HEK293 (cell line): Measurements from ENCODE around the gene CHSY1.

Experiments
- CTCF ChIP-seq: fragments of 450-650 bp; formaldehyde crosslinking; IDR thresholded peaks from 2 replicates; pipeline ENCODE4 v1.5.1; 2016; ENCODE audit warnings: missing biosample characterization, missing genetic modification characterization
- HOXA7 ChIP-seq: sonication (generic); formaldehyde crosslinking; IDR thresholded peaks from 2 replicates; pipeline ENCODE4 v1.8.1; 2022; ENCODE audit warnings: missing genetic modification reagents, borderline replicate concordance
- PRDM10 ChIP-seq: fragments of 450-650 bp; formaldehyde crosslinking; IDR thresholded peaks from 2 replicates; pipeline ENCODE4 v1.5.1; 2016; ENCODE audit warnings: missing biosample characterization, missing genetic modification characterization
- SCRT1 ChIP-seq: fragments of 450-650 bp; formaldehyde crosslinking; IDR thresholded peaks from 2 replicates; pipeline ENCODE4 v1.5.1; 2016; ENCODE audit warnings: missing biosample characterization, missing genetic modification characterization, borderline replicate concordance
- SP7 ChIP-seq: fragments of 450-650 bp; formaldehyde crosslinking; IDR thresholded peaks from 2 replicates; pipeline ENCODE4 v1.5.1; 2016; ENCODE audit warnings: missing biosample characterization, missing genetic modification characterization
- TCF7L2 ChIP-seq: IDR thresholded peaks from 2 replicates; pipeline ENCODE4 v1.6.1; 2011; ENCODE audit warnings: low read depth, mild to moderate bottlenecking, inconsistent platforms, low read length, moderate library complexity, borderline replicate concordance
- ZFP3 ChIP-seq: fragments of 450-650 bp; formaldehyde crosslinking; IDR thresholded peaks from 2 replicates; pipeline ENCODE4 v1.5.1; 2016; ENCODE audit warnings: low read depth, missing biosample characterization, missing genetic modification characterization
- ZNF398 ChIP-seq: fragments of 450-650 bp; formaldehyde crosslinking; IDR thresholded peaks from 2 replicates; pipeline ENCODE4 v1.5.1; 2017; ENCODE audit warnings: missing biosample characterization, missing genetic modification characterization
- ZNF664 ChIP-seq: fragments of 450-650 bp; formaldehyde crosslinking; IDR thresholded peaks from 2 replicates; pipeline ENCODE4 v1.5.1; 2016; ENCODE audit warnings: missing biosample characterization, missing genetic modification characterization
- ZNF701 ChIP-seq: fragments of 450-650 bp; formaldehyde crosslinking; IDR thresholded peaks from 2 replicates; pipeline ENCODE4 v1.5.1; 2016; ENCODE audit warnings: missing biosample characterization, missing genetic modification characterization

- TF ChIP-seq ZNF398 (tag by site-specific recombination) (no peak), CTCF (tag by site-specific recombination) (no peak), ZNF664 (tag by site-specific recombination) (no peak), ZFP3 (tag by site-specific recombination) (no peak), SP7 (tag by site-specific recombination) (no peak), TCF7L2 (no peak), ZNF701 (tag by site-specific recombination) (no peak), HOXA7 (CRISPR knock-in tag) (no peak), PRDM10 (tag by site-specific recombination) (no peak), SCRT1 (tag by site-specific recombination) (no peak)
Observed at GRCh38 chr15:101232677-101233076, 19.2 kb downstream of the CHSY1 start.
